Loucy (cell line): Measurements from ENCODE around the gene IP6K3.
A peak's percentile ranks its signal among the peaks of the same experiment; 100 is the strongest.

Experiments used
- H2AFZ ChIP-seq: fragments of 200-600 bp; sonication (generic); 2 replicates; pipeline ENCODE4 v1.6.0; 2016; ENCODE audit warnings: antibody characterized with exemption, mild to moderate bottlenecking, low read length, moderate library complexity
- H3F3A ChIP-seq: fragments of 200-600 bp; 2 replicates; pipeline ENCODE4 v1.6.0; 2016; ENCODE audit warnings: antibody characterized with exemption, low read depth, mild to moderate bottlenecking
- H3K27me3 ChIP-seq: fragments of 200-600 bp; sonication (generic); 2 replicates; pipeline ENCODE4 v1.6.1; 2014; ENCODE audit warnings: low read length, mild to moderate bottlenecking; ENCODE audit not compliant: insufficient read depth, poor library complexity, severe bottlenecking
- H3K36me3 ChIP-seq: fragments of 200-600 bp; sonication (generic); 2 replicates; pipeline ENCODE4 v1.6.1; 2016; ENCODE audit warnings: low read length; ENCODE audit not compliant: insufficient read depth
- H3K4me1 ChIP-seq: fragments of 200-600 bp; sonication (generic); 2 replicates; pipeline ENCODE4 v1.5.1; 2014; ENCODE audit warnings: low read length, mild to moderate bottlenecking; ENCODE audit not compliant: insufficient read depth, poor library complexity, severe bottlenecking
- H3K4me2 ChIP-seq: fragments of 200-600 bp; sonication (generic); 2 replicates; pipeline ENCODE4 v1.6.0; 2014; ENCODE audit warnings: antibody characterized with exemption, low read length, low read depth, mild to moderate bottlenecking; ENCODE audit not compliant: poor library complexity, severe bottlenecking
- H3K4me3 ChIP-seq: fragments of 200-600 bp; sonication (generic); 2 replicates; pipeline ENCODE4 v1.5.1; 2014; ENCODE audit warnings: low read length, mild to moderate bottlenecking, mixed read lengths; ENCODE audit not compliant: poor library complexity, severe bottlenecking
- H3K79me2 ChIP-seq: fragments of 200-600 bp; sonication (generic); 2 replicates; pipeline ENCODE4 v1.6.1; 2014; ENCODE audit warnings: low read length; ENCODE audit not compliant: insufficient read depth
- H3K9ac ChIP-seq: fragments of 200-600 bp; sonication (generic); 2 replicates; pipeline ENCODE4 v1.6.0; 2014; ENCODE audit warnings: mild to moderate bottlenecking, low read depth, low read length, moderate library complexity; ENCODE audit not compliant: poor library complexity, severe bottlenecking
- H3K9me2 ChIP-seq: fragments of 200-600 bp; sonication (generic); replicated peaks from 2 replicates; pipeline ENCODE4 v1.6.1; 2016; ENCODE audit warnings: low read depth, low read length, mixed read lengths
- H3K9me3 ChIP-seq: fragments of 200-600 bp; sonication (generic); 2 replicates; pipeline ENCODE4 v1.6.1; 2014; ENCODE audit warnings: mild to moderate bottlenecking, antibody characterized with exemption, low read length, low read depth; ENCODE audit not compliant: insufficient read depth
- H4K20me1 ChIP-seq: fragments of 200-600 bp; sonication (generic); 2 replicates; pipeline ENCODE4 v1.6.0; 2014; ENCODE audit warnings: antibody characterized with exemption, low read length, mild to moderate bottlenecking; ENCODE audit not compliant: insufficient read depth, poor library complexity, severe bottlenecking
- EZH2phosphoT487 ChIP-seq: fragments of 200-600 bp; IDR thresholded peaks from 2 replicates; pipeline ENCODE4 v1.6.1; 2018; ENCODE audit warnings: antibody characterized with exemption, mild to moderate bottlenecking, moderate library complexity, borderline replicate concordance
- TF ChIP-seq, protein P1 (sequence below): fragments of 200-600 bp; sonication (generic); conservative IDR thresholded peaks from 2 replicates; pipeline ENCODE4 v1.5.1; 2014; ENCODE audit warnings: mild to moderate bottlenecking, antibody characterized with exemption, low read length

The IP6K3 gene

GRCh38 chr6:33709605-33710295, 37.0 kb downstream of the IP6K3 start:
- Histone ChIP-seq H4K20me1 (peaks cover 4% of the 10 kb centered on the region), H3K4me2 (peak overlapping the region; percentile 92), H3K9me3 (no peaks in the 10 kb centered on the region), H3K79me2 (peaks cover 23% of the 10 kb centered on the region), H3K27me3 (no peaks in the 10 kb centered on the region), H3K9me2 (no peaks in the 10 kb centered on the region), H3K36me3 (no peaks in the 10 kb centered on the region), H3K9ac (peak overlapping the region; percentile 84), H3F3A (no peaks in the 10 kb centered on the region), H3K4me1 (peaks cover 35% of the 10 kb centered on the region), H3K4me3 (peak overlapping the region; percentile 82), H2AFZ (no peak overlapping the region)
- TF ChIP-seq EZH2phosphoT487, result no peak
- TF ChIP-seq, protein P1, sequence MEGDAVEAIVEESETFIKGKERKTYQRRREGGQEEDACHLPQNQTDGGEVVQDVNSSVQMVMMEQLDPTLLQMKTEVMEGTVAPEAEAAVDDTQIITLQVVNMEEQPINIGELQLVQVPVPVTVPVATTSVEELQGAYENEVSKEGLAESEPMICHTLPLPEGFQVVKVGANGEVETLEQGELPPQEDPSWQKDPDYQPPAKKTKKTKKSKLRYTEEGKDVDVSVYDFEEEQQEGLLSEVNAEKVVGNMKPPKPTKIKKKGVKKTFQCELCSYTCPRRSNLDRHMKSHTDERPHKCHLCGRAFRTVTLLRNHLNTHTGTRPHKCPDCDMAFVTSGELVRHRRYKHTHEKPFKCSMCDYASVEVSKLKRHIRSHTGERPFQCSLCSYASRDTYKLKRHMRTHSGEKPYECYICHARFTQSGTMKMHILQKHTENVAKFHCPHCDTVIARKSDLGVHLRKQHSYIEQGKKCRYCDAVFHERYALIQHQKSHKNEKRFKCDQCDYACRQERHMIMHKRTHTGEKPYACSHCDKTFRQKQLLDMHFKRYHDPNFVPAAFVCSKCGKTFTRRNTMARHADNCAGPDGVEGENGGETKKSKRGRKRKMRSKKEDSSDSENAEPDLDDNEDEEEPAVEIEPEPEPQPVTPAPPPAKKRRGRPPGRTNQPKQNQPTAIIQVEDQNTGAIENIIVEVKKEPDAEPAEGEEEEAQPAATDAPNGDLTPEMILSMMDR, result no peak

- no peaks in the 10 kb centered on the region for H3F3A ChIP-seq
- no peak overlapping the region for H2AFZ ChIP-seq
- no peaks in the 10 kb centered on the region for H3K9me2 ChIP-seq
- no peak for TF ChIP-seq EZH2phosphoT487
- TF ChIP-seq, protein P1, result no peak
- H3K4me1 ChIP-seq, result peaks cover 35% of the 10 kb centered on the region
- peak overlapping the region; percentile 13 for H3K4me3 ChIP-seq
- no peaks in the 10 kb centered on the region for H3K9me3 ChIP-seq
- H3K4me2 ChIP-seq, result peak overlapping the region; percentile 92
- H3K27me3 ChIP-seq, result no peaks in the 10 kb centered on the region
- peaks cover 4% of the 10 kb centered on the region for H4K20me1 ChIP-seq
- H3K79me2 ChIP-seq, result peaks cover 23% of the 10 kb centered on the region
- H3K36me3 ChIP-seq, result no peaks in the 10 kb centered on the region
- H3K9ac ChIP-seq, result no peak overlapping the region
Observed at GRCh38 chr6:33708516-33709204, 38.0 kb downstream of the IP6K3 start.

GRCh38 chr6:33707771-33708170, 38.9 kb downstream of the IP6K3 start:
- TF ChIP-seq, protein P1, result no peak
- TF ChIP-seq EZH2phosphoT487, result no peak
- H3K4me1 ChIP-seq, result peaks cover 35% of the 10 kb centered on the region
- no peaks in the 10 kb centered on the region for H3K9me3 ChIP-seq
- no peak overlapping the region for H3K9ac ChIP-seq
- H3K4me2 ChIP-seq, result no peak overlapping the region
- no peaks in the 10 kb centered on the region for H3K36me3 ChIP-seq
- no peaks in the 10 kb centered on the region for H3K27me3 ChIP-seq
- no peak overlapping the region for H2AFZ ChIP-seq
- H3K79me2 ChIP-seq, result peaks cover 23% of the 10 kb centered on the region
- no peaks in the 10 kb centered on the region for H3K9me2 ChIP-seq
- no peaks in the 10 kb centered on the region for H3F3A ChIP-seq
- H4K20me1 ChIP-seq, result peaks cover 4% of the 10 kb centered on the region
- no peak overlapping the region for H3K4me3 ChIP-seq
